GM12878 (cell line): Measurements from ENCODE around the gene CLPSL1. TPM values are rescaled to one million over a fixed set of nuclear protein-coding genes. Genes with fewer than 3 reads are reported as not detected.

Experiments used
- BMI1 ChIP-seq: fragments of 450-650 bp; IDR thresholded peaks from 2 replicates; pipeline ENCODE4 v1.6.1; 2016; ENCODE audit warnings: mild to moderate bottlenecking, moderate library complexity, borderline replicate concordance
- IKZF2 ChIP-seq, 2 experiments: fragments of 450-650 bp; IDR thresholded peaks; 2 replicates each; pipeline ENCODE4 v1.6.1; 2017; ENCODE audit warnings: mild to moderate bottlenecking in 2 of 2, moderate library complexity in 2 of 2
- MTA3 ChIP-seq: IDR thresholded peaks from 2 replicates; pipeline ENCODE4 v1.6.1; 2012; ENCODE audit warnings: low read length, inconsistent platforms, borderline replicate concordance
- NFIC ChIP-seq: IDR thresholded peaks from 2 replicates; pipeline ENCODE4 v1.6.1; 2012; ENCODE audit warnings: low read depth, mild to moderate bottlenecking, inconsistent platforms, low read length, moderate library complexity
- NFYA ChIP-seq: IDR thresholded peaks from 2 replicates; pipeline ENCODE4 v1.6.1; 2011; ENCODE audit warnings: low read depth, mild to moderate bottlenecking, low read length, improper control_type of control experiment, borderline replicate concordance
- NRF1 ChIP-seq: conservative IDR thresholded peaks from 2 replicates; pipeline ENCODE4 v1.6.1; 2011; ENCODE audit warnings: mild to moderate bottlenecking, low read depth, low read length, improper control_type of control experiment
- RAD21 ChIP-seq: IDR thresholded peaks from 2 replicates; pipeline ENCODE4 v1.6.1; 2011; ENCODE audit warnings: mild to moderate bottlenecking, low read depth, low read length, moderate library complexity; ENCODE audit not compliant: insufficient read depth
- SMAD5 ChIP-seq: IDR thresholded peaks from 2 replicates; pipeline ENCODE4 v1.6.1; 2016; ENCODE audit warnings: antibody characterized with exemption, low read depth
- SP1 ChIP-seq: IDR thresholded peaks from one replicate; pipeline ENCODE4 v1.6.1; 2011; ENCODE audit warnings: low read depth, low read length
- polyA plus RNA-seq, 11 experiments: library from polyadenylated mRNA; depleted of rRNA in 4 of 11; unstranded in 6 of 11; stranded (reverse) in 5 of 11; fragments of >200 nt; fragmentation: Nextera tagmentation in 4 of 11; fragmentation: Illumina TruSeq in 1 of 11; extraction: Ambion mirVana in 4 of 11; extraction: Trizol in 1 of 11; gene quantifications; 1 replicate in 1 of 11; 2 replicates in 10 of 11; pipeline versions ENCODE4 v1.2.1 to v1.2.3, GENCODE V29; 2011 to 2016; ENCODE audit warnings: inconsistent platforms in 2 of 11, missing spikeins in 2 of 11, low read depth in 1 of 11
- total RNA-seq, 4 experiments: library from RNA; depleted of rRNA in 3 of 4; stranded (reverse); fragments of >200 nt in 3 of 4; fragmentation: Illumina TruSeq in 1 of 4; extraction: Trizol in 1 of 4; gene quantifications; 2 replicates each; pipeline versions ENCODE4 v1.2.1 to v1.2.3, GENCODE V29; 2013 to 2021
- TF ChIP-seq, protein P1 (sequence below): fragments of 450-650 bp; IDR thresholded peaks from 2 replicates; pipeline ENCODE4 v1.6.1; 2014; ENCODE audit warnings: mild to moderate bottlenecking
- TF ChIP-seq, protein P2 (sequence below): fragments of 450-650 bp; conservative IDR thresholded peaks from 2 replicates; pipeline ENCODE4 v1.6.1; 2017; ENCODE audit warnings: mild to moderate bottlenecking, moderate library complexity
- TF ChIP-seq, protein P3 (sequence below): fragments of 450-650 bp; formaldehyde crosslinking; IDR thresholded peaks from 2 replicates; pipeline ENCODE4 v1.4.0; 2020; ENCODE audit warnings: mild to moderate bottlenecking, moderate library complexity

Gene CLPSL1
- total and polyA plus RNA-seq, 10 of the 15 experiments (the other 5 are each of a cell fraction or from before 2014, with no cell fraction given) = not detected

DNA sequence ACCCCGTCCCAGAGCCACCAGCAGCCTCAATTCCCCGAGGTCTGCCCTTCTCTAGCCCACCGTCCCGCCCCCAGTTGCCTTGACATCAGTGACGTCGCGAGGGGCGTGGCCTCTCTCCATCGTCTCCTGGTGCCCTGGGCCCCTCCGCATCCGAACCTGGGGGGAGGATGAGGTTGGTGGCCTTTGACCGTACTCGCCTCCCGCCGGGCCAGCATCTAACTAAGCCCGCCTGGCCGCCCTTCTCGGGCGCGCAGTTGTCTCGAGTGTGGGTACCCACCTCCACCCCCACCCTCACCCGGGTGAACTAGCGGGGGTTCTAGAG lies 49.4 kb upstream of the CLPSL1 start (continued):
- no peak for TF ChIP-seq NRF1
- no peak for TF ChIP-seq IKZF2 (IDR thresholded peaks at IDR 0.05)
- TF ChIP-seq MTA3 = no peak; the same call in 1 of the 2 replicates
- TF ChIP-seq, protein P1, sequence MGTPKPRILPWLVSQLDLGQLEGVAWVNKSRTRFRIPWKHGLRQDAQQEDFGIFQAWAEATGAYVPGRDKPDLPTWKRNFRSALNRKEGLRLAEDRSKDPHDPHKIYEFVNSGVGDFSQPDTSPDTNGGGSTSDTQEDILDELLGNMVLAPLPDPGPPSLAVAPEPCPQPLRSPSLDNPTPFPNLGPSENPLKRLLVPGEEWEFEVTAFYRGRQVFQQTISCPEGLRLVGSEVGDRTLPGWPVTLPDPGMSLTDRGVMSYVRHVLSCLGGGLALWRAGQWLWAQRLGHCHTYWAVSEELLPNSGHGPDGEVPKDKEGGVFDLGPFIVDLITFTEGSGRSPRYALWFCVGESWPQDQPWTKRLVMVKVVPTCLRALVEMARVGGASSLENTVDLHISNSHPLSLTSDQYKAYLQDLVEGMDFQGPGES = no peak
- TF ChIP-seq BMI1 = peak; percentile 72; the same call in 1 of the 2 replicates
- TF ChIP-seq SP1 = peak; percentile 62
- peak; percentile 50; the same call in 1 of the 2 replicates for TF ChIP-seq SMAD5
- no peak for TF ChIP-seq NFYA
- TF ChIP-seq NFIC = no peak
- TF ChIP-seq, protein P2, sequence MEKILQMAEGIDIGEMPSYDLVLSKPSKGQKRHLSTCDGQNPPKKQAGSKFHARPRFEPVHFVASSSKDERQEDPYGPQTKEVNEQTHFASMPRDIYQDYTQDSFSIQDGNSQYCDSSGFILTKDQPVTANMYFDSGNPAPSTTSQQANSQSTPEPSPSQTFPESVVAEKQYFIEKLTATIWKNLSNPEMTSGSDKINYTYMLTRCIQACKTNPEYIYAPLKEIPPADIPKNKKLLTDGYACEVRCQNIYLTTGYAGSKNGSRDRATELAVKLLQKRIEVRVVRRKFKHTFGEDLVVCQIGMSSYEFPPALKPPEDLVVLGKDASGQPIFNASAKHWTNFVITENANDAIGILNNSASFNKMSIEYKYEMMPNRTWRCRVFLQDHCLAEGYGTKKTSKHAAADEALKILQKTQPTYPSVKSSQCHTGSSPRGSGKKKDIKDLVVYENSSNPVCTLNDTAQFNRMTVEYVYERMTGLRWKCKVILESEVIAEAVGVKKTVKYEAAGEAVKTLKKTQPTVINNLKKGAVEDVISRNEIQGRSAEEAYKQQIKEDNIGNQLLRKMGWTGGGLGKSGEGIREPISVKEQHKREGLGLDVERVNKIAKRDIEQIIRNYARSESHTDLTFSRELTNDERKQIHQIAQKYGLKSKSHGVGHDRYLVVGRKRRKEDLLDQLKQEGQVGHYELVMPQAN = 0 out of 2 replicates have a peak, but pooled peaks have one; percentile 8
- no peak for TF ChIP-seq RAD21
- TF ChIP-seq, protein P3, sequence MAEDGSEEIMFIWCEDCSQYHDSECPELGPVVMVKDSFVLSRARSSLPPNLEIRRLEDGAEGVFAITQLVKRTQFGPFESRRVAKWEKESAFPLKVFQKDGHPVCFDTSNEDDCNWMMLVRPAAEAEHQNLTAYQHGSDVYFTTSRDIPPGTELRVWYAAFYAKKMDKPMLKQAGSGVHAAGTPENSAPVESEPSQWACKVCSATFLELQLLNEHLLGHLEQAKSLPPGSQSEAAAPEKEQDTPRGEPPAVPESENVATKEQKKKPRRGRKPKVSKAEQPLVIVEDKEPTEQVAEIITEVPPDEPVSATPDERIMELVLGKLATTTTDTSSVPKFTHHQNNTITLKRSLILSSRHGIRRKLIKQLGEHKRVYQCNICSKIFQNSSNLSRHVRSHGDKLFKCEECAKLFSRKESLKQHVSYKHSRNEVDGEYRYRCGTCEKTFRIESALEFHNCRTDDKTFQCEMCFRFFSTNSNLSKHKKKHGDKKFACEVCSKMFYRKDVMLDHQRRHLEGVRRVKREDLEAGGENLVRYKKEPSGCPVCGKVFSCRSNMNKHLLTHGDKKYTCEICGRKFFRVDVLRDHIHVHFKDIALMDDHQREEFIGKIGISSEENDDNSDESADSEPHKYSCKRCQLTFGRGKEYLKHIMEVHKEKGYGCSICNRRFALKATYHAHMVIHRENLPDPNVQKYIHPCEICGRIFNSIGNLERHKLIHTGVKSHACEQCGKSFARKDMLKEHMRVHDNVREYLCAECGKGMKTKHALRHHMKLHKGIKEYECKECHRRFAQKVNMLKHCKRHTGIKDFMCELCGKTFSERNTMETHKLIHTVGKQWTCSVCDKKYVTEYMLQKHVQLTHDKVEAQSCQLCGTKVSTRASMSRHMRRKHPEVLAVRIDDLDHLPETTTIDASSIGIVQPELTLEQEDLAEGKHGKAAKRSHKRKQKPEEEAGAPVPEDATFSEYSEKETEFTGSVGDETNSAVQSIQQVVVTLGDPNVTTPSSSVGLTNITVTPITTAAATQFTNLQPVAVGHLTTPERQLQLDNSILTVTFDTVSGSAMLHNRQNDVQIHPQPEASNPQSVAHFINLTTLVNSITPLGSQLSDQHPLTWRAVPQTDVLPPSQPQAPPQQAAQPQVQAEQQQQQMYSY = no peak
